HG03378 (cell line): ENCODE results near the gene IBTK.
"Not testable (repeated sequence)": the region's sequence is repeated elsewhere in the genome, so short reads cannot be mapped to it uniquely, and the experiment has no call there.

Experiments used
- ATAC-seq: cut with Tn5 transposase; IDR thresholded peaks from one replicate; pipeline ENCODE4 v1.9.1; 2021; ENCODE audit warnings: mild to moderate bottlenecking, moderate library complexity; ENCODE audit not compliant: unreplicated experiment

IBTK gene

DNA sequence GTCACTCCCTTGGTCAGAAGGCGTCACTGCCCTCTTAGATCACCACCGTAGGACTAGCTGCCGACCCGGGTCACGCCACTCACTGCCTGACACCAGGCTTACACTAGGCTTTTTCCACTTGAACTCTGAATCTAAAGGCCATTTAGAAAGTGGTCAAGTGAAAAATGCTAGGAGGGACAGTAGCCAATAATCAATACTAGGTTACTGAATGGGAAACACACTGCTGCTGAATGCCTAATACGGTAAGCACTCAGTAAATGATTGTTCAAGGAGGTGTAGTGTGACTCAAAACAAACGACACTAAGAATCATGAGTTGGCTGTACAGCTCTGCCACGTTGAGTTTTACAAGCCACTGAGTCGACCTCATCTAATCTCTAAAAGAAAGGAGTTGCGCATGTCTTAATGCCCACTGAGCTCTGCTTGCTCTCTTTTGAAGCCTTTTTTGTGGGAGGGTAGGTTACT lies 760 bp upstream of the IBTK start:
- ATAC-seq: peak; percentile 59

DNA sequence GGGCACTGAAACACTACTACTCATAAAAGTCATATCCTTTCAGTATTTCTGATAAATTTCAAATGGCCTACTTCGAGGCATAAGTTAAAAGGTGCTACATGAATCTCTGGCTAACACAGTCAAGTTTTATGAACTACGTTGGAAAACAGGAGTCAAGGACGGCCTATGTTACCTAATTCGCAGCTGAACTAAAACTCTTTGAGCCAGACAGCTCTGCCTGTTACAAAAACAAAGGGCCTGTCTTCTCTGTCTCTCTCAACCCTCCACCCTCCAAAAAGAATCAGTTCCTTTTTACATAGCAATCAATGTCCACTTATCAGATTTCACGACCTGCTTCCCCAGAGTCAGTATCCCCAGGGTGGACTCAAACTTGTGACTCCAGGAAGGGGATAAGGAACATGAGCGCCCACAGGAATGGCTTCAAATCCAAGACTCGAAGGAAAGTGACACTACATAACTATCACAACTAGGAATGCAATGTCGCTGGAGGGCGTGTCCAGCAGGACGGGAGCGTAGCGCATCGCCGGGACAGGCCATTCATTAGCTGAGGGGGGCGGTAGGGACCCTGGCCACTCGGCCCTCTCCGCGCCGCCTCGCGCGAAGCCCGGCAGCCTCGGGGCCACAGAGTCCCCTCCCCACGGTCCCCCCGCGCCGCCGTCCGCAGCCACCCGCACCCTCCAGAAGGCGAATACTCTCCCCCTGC lies 591 bp downstream of the IBTK start:
- ATAC-seq: peak; percentile 23

DNA sequence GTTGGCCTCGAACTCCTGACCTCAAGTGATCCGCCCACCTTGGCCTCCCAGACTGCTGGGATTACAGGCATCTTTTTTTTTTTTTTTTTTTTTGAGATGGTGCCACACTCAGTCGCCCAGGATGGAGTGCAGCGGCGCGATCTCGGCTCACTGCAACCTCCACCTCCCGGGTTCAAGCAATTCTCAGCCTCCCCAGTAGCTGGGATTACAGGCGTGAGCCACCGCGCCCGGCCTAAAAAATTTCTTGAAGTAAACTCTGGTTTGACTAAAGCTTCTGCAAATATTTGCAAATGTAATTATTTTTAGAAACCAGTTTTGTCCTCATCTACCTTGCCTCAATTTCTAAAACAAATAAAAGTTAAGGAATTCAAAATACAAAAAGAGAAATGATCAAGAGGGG lies 1.2 kb downstream of the IBTK start:
- ATAC-seq: no peak

DNA sequence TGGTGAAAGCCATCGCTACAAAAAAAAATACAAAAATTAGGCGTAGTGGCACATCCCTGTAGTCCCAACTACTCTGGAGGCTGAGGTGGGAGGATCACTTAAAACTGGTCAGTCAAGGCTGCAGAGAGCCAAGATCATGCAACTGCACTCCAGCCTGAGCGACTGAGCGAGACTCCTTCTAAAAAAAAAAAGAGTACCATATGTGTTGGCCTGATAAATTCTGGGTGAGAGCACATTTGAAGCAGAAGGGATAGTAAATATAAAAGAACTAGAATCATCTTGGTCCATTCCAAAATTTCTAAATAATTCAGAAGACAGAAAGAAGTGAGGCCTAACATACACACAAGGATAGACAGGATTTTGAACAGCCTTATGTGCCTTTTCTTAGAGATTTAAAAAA lies 2.2 kb downstream of the IBTK start:
- no peak for ATAC-seq

DNA sequence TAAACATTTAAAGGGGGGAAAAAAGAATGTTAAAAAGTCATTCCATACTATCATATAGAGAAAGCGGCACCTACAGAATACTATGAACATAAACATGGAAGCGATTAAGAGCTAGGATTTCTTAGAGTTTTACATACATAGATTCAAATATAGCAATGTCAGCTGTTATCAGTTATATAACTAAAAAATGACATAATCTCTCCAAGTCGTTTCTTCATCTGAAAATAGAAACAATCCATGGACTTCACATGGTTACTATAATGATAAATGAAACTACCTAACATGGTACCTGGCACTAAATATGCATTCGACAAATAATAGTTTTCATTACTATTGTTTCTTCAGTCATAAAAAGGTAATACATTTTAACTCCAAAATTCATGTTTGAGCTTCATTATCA lies 3.7 kb downstream of the IBTK start:
- no peak for ATAC-seq

DNA sequence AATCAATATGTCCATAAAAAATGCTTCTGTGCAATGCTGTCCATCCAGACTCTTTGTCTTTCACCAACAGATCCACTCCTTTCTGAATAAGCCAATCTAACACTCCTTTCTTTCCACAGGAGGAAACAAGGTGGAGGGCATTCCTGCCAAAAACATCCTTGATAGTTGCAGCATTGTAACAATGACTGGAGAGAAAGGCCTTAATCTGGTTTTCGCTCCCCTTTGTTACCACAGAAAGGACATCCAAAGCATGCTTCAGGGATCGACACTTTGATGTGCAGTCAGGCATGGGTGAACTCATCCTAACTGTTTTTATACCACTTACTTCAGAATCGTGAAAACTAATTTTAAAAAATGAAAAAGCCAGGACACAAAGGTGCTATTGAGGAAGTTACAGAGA lies 7.4 kb downstream of the IBTK start:
- ATAC-seq: no peak

DNA sequence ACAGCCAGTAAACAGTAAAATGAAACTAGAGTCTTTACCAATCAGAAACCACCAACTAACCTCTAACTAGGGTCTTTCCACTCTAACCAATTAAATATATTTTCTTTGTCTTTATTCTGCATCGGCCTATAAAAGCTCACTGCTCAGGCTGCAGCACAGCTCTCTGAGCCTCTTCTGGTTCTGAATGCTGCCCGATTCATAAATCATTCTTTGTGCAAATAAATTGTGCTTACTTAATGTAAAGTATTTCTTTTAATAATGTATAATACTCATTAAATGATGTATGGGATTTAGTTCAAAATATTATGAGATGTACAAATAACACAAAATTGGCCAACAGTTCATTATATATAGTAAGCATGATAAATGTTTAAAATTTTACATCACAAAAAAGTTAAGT lies 7.9 kb downstream of the IBTK start:
- ATAC-seq: no peak

DNA sequence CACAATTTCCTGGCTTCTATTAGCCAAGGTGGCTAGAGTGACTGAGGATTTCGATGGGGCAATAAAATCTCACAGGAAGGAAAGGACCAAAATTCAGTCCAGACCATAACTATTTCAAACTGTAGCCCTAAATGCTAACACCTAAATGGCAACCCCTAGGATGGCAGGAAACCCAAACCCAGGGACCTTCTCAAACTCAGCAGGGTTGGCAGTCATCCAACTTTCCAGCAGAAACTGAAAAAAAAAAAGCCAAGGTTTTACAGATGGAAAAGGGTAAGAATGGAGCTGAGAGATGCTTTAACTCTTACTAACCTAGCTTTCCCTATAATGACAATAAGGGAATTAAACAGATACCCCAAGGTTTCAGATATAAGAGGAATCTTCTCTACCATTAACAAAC lies 10.5 kb downstream of the IBTK start:
- ATAC-seq: no peak

DNA sequence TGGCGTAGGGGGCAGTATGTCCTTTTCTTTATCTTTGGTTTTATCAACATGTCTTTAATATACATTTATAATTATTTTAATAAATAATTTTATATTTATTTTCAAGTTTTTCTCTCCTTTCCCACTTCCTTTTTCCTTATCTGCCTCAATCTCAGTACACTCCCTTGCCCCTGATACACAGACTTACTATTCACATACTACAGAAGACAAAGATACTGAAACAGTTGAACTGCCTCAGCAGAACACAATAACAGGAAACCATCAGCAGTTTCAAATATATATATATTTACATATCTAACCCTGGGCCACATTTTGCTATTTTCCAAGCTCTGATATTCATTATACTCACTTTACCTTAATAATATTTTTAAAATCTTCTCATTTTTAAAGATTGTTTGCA lies 19.8 kb downstream of the IBTK start:
- ATAC-seq: peak; percentile 85

DNA sequence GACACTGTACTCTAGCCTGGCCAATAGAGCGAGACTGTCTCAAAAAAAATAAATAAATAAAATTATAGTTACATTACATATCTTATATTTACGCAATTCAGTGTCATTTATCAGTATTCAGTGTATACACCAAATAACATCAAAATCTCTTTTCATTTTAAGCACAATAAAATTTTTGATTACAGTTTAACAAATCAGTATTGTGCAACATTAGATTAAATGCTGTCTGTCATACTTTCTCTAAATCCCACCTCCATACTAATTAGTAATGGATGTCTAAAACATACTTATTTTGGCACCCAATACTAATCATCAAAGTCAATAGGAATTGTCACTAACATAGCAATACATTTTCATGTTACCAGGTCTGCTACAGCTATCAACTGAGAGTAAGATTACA lies 27.4 kb downstream of the IBTK start:
- ATAC-seq: no peak

DNA sequence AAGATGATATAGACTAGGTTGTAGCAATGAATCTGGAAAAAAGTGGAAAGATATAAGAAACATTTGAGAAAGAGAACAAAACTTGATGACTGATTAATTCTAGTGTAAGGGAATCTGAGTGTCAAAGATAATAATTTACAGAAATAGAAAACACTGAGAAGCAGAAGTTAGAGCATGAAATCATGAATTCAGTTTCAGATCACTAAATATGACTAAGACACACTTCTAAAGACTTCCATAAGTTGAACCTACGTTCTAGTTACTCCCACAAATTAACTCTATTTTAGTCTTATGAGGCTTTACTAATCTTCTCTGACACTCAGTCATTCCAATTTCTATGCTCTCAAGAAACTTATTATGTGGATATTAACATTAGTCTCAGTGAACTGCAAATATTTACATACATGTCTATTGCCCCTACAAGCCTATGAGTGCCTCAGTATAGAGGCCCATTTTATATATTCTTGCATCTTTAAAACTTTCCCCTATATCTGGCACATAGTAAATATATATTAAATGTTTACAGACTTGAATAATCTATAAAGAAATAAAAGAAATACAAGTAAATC lies 30.4 kb downstream of the IBTK start:
- ATAC-seq: peak; percentile 95

DNA sequence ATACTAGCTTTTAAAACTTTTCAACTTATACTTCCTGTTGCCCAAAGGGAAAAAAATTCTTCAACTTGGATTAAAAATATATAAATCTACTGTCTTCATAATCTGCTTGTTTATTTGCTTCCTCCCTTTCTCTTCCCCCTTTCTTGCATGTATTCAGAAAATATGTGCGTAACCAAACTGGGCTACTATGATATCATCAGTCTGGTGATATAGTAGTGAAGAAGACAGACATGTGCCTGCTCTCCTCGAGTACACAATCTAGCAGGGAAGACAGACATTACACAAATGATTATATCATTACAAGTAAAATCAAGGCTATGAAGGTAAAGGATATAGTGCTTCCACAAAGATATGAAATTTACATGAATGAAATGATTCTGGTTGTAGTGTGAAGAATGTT lies 31.0 kb downstream of the IBTK start:
- ATAC-seq: peak; percentile 8

DNA sequence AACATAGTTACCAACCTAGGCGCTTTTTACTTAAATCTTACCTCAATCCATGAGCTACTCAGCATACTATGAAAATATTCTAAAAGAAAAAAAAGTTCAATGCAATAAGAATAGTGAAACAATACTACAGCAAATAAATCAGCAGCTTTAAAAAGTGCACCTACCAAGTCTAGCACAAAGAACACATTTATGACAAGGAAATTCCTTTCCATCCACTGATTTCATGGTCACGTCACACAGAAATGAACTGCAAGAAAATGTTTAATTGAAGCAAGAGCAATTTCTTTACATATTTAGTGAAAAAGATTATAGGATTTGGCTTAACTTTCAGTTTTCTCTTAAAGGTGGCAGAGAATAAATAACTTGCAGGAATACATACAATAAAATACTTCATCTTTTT lies 36.2 kb downstream of the IBTK start:
- ATAC-seq: no peak

DNA sequence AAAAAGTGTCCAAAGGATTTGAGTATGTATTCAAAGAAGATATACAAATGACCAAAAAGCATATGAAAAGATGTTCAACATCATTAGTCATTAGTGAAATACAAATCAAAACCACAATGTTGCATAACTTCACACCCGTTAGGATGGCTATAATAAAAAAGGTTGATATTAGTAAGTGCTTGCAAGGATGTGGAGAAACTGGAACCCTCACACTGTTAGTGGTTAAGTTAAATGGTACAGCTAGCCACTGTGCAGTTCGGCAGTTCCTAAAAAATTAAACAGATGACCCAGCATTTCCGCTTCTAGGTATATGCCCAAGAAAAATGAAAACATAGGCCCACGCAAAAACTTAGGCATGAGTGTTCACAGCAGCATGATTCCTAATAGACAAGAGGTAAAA lies 38.6 kb downstream of the IBTK start:
- ATAC-seq: no peak

DNA sequence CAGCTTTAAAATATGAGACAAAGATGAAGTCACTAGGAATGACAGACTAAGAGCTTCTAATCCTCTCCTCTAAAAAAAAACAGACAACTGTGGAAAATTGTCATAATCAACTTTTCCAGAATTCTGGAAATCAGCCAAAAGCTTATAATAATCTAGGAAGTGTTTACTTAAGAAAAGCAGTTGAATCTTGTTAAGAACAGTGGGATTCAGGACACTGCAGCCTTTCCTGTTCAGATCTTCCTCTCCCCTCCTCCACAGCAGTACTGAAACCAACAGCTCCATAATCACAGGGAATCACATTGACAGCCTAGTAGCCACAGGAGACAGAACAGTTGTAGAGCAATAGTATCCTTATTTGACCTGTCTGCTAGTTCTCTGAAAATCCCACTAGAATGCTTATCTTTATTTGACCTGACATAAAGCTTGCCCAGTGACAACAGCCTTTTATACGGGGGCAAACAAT lies 41.6 kb downstream of the IBTK start:
- no peak for ATAC-seq

DNA sequence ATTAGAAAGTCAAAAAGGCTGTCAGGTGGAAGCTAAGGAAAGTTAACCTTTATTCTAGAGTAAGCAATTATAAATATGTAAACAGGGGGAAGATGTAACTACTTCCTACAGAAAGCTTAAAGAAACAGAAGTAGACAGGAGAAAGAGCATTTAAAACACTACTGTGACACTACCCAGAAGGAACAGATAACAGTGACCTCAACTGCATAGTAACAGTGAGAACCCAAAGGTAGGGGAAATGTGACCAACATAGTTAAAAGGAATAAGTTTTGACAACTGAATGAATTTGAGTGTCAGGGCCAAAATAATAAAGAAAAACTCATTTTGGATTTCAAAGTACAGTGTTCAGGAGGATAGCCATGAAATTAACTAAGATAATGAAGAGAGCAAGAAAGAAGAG lies 43.5 kb downstream of the IBTK start:
- ATAC-seq: no peak

DNA sequence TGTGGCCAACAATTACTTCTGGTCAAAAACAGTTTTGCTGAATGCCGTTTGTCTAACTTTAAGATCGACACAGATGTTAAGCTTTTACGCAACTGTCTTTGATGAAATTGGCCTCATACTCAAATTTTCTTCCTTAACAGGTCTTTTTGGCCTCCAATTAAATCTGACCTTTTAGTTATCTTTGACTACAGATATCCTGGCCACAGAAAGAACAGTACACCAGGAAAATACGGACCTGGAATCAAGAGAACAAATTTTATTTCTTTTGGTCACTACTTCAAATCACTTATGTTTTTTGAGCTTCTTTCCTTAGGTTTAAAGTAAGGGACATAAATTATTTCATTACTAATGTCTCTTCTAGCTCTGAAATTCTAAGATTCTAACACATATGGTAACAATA lies 49.8 kb downstream of the IBTK start:
- ATAC-seq: no peak

DNA sequence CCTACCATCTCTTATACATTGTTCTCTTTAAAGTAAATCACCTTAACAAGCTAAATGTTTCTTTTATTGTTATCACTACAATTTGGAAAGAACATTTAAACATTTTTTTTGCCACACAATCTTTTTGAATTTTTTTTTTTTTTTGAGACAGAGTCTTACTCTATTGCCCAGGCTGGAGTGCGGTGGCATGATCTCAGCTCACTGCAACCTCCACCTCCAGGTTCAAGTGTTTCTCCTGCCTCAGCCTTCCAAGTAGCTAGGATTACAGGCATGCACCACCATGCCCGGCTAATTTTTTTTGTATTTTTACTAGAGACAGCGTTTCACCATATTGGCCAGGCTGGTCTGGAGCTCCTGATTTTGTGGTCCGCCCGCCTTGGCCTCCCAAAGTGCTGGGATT lies 50.3 kb downstream of the IBTK start:
- ATAC-seq: not testable (repeated sequence)

DNA sequence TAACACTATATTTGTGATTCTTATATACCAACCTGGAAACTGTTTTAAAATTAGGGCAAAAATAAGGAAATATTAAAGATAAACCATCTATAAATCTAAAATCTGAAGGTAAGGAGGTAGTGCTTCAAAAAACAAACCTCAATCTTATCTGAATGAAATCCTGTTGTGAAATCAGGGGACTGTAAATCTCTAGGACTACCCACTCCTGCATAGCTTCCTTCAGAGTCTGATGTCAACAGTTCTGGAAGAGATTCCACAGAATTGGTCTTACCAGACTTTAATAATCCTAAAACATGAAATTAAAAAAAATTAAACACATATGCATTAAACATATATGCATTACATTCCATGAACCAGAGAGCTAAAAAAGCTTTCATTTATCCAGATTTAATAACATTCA lies 51.4 kb downstream of the IBTK start:
- no peak for ATAC-seq

DNA sequence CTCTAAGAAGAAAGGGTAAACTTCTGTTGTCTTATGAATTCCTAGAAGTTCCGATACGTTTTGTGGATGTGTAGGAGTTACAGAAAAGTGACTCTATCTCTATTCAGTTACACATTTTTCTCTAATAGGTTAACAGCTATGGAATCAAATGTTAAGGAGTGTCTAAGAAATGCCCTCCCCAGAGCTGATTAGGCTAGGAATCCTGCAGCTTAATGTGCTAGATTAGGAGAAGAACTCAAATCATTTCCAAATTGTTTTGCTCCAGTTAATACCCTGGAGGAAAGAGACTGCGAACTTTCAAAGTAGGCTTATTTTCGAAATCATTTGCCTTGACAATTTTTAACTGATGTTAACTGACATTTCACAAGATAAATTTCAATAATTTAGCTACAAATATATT lies 51.9 kb downstream of the IBTK start:
- no peak for ATAC-seq

DNA sequence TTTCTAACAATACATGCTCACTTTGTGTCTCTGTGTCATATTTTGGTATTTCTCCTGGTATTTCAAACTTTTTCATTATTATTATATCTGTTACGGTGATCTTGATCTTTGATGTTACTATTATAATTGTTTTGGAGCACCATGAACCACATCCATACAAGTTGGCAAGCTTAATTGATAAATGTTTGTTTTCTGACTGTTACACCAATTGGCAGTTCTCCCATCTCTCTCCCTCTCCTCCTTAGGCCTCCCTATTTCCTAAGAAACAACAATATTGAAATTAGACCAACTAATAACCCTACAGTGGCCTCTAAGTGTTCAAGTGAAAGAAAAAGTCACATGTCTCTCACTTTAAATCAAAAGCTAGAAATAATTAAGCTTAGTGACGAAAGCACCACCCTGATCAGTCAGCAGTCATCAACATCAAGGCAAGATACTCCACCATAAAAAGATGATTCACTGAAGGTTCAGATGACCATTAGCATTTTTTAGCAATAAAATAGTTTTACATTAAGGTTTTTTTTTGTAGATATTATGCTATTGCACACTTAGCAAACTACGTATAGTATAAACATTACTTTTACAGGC lies 61.5 kb downstream of the IBTK start:
- no peak for ATAC-seq

DNA sequence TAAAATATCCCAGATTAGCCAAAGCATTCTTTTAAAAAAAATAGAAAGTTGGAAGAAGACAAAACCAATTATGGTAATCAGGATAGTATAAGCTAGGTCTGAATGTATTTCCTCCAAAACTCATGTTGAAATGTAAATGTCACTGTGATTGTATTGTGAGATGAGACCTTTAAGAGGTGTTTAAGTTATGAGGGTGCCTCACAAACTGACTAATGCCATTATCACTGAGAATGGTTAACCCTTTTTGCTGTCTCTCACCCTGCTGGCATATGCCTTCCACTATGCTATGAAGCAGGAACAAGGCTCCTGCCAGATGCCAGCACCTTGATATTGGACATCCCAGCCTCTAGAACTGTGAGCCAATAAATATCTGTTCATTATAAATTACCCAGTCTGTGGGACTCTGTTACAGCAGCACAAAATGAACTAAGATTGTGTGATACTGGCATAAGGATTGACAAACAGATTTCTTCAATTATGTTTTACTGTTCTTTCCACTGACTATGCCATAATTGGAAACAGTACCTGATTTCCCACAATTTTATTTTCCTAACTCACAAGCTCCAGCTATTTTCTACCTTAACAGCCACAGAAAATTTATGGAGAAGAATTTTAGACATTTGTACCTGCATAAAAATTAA lies 63.8 kb downstream of the IBTK start:
- ATAC-seq: no peak
